Stimulated activated CD4-positive, alpha-beta T cell treated with anti-CD3 and anti-CD28 coated beads, TNF-alpha, amount 100 ng/mL, for 4 hours (primary cell): ENCODE results near the gene ZFYVE9.
A peak's percentile ranks its signal among the peaks of the same experiment; 100 is the strongest.

Source experiments
- DNase-seq, 3 experiments: peaks; one replicate each; pipeline ENCODE4 v3.0.0-alpha.2; 2020; ENCODE audit warnings: low read depth in 3 of 3

The ZFYVE9 gene

DNA sequence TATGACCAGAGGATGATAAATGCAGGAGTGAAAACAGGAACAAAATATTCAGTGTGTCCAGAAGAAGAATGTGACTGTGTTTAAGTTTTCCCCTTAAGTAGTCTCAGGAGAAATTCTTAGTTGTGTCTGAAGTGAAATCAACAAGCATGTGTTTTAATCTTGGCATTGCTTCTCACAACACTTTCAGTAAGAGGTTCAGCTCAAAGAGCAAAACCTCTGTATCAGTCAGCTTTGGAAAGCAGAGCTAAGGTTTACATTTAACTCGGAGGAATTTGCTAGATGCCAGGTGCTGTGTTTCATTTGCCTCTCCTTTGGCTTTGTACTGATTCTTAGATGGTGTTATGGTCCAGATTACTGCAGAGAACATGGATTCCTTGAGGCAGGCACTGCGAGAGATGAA lies 195.6 kb downstream of the ZFYVE9 start:
- DNase-seq, result no peak

DNA sequence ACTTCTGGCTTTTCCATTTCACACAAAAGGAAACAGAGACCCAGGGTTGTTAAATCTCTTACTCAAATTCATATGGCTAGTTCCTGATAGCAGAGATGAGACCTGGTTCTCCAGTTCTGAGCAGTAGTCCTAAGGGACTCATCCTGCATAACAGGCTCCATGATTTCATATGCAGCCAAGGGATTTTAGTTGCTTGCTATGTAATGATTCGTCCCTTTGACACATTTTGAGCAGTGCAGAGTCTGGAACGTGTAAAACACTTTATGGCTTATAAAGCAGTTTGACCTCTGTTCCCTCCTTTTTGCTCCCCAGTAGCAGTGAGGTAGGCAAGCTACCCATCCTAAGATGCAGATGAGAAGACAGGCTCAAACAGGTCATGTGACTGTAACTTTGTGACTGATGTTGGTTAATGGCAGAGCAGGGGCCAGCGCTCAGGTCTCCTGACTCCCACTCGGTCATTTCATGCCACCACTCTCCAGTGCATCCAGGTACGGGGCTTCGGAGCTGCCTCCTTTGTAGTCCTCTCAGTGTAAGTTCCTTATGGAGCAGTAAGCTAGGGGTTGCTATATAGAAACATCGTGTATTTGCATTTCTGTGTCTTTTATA lies 199.9 kb downstream of the ZFYVE9 start:
- no peak for DNase-seq

DNA sequence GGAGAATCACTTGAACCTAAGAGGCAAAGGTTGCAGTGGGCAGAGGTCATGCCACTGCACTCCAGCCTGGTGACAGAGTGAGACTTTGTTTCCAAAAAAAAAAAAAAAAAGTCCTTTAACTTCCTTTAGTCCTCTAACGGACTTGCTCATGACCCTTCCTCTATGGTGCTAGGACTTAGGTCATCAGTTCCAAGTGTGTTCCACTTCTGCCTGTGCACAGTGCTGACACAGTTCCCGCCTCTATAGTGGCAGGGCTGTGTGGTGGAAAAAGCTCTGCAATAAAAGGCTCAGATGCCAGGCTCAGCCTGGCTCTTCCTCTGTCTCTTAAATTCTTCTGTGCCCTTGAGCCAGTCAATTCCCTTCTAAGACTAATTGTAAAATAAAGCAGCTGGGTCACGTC lies 202.1 kb downstream of the ZFYVE9 start:
- no peak for DNase-seq

- DNase-seq, result no peak
These were observed 203.4 kb downstream of the ZFYVE9 start for GRCh38 chr1:52345252-52345651.

DNA sequence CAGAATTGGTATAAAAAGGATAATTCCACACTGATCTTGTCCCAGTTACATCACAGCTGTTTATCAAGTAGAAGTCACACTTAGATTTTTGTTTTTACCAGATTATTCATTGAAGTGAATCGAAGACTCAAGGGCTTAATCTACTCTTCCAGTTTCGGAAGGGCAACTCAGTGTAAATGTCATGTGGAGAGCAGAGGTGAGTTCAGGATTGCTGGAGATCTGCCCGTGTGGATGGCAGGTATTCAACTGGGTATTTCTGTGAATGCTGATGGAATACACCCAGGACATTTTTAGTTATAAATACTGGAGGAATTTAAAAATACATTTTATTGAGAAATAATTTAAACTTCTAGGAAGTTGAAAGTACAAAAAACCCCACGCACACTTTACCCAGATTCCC lies 204.8 kb downstream of the ZFYVE9 start:
- no peak for DNase-seq

DNA sequence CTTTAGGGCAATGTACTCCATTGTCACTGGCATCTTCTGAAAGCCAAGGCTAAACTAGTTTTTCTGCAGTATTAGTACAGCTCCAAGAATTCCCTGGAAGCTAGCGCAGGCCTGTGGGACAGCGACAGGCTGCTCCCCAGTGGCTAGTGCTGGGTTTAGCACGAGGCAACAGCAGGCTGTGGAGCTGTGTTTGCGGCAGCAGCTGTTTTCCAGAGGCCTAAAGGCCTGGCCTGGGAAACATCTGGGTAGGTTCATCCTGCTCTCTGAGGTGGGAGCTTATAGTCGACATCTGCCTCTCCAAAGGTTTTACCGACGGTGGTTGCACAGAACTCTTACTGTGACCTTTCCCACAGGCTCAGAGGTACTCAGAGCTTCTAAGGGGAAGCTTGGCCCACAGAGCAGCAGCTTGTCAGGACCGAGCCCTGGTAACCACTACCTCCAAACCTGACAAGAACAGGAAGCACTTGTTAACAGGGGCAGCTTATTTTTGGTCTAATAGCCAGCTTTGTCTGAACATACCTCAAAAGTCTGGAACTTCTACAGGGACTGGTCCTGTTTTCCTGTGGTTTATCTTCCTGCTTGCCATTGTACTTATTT lies 206.9 kb downstream of the ZFYVE9 start:
- DNase-seq, result no peak

DNA sequence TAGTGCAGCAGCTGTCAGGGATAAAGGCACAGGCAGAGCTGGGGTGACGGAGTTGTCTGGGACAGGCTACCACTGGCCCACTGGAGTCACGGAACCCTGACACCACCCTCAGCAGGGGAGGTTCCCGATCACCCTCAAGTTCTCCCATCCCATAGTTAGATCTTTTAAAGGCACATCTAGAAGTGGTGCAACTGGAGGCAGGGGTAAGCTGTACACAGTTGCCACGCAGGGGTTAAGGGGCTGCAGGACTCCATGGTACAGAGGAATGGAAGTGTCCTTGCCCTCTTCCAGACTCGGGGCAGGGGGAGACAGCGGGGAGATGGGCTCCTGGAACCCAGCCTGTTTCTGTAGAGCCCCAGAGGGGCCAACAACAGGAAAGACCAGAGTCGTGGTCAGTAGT lies 210.8 kb downstream of the ZFYVE9 start:
- DNase-seq, result no peak

DNA sequence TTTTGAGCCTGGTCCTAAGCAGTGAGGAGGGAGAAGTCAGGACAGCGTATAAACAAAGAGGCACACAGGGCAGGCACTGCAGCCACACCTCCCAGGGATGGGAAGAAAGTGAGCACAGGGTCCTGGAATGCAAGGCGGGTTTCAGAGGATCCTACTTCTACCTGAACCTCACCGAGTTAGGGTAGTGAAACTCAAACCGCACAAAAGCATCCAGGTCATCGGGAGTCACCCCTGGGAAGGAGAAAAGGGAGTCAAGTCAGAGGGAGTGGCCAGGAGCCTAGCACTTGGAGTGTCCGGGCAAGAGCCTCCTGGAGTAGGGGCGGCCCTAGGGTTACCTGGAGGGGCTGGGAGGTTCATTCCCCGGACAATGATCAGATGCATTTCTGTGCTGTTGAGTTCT lies 213.5 kb downstream of the ZFYVE9 start:
- no peak for DNase-seq

DNA sequence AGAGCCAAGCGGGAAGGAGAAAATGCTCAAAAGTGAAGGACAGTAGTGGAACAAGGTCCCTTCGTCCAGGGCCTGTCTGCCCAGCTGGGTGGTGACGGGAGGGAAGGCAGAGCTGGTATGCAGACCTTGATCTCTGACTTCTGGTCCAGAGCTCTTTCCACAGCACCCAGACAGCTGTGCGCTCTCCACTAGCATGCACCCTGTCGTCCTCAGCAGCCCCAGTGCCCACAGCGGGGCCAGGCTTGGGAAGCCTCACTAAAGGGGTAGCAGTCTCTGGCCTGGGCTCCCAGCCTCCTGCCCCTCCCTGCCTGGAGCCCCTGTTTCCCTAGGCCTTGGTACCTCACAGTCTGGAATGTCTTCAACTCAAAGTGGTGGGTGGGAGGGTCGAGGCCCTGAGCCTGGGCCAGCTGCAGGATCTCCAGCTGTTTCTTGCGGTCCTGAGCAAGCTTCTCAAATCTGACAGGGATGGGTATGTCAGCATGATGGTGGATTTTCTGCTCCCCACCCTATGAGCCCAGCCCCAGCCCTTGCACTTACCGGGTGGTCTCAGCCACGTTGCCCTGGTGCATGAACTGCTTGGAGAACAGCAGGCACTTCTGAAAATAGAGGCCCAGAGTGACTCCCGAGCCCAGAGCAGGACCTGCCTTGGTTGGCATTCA lies 214.1 kb downstream of the ZFYVE9 start:
- DNase-seq, result no peak

DNA sequence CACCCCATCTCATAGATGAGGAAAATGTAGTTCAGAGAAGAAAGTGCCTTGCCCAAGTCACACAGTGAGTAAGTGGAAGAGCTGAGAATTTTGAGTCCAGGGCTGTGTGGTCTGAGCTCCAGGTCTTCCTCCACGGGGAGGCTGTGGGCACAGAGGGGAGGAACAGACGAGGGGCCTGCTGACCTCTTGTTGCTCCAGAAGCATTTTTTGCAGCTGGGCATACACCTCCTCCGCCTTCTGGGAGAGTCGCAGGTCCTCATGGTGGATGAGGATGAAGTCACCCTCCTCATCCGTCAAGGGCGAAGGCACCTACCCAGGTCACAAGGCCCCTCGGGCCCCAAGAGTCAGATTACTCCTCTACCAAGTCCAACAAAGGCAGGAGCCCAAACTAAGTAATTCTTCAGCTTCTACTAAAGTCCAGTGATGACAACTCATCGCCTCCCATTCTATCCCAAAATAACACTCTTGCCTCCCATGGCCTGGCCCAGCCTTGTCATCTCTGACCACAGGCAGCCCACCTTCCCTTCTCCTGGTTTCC lies 215.0 kb downstream of the ZFYVE9 start:
- no peak for DNase-seq

- no peak for DNase-seq
These were observed 215.5 kb downstream of the ZFYVE9 start for GRCh38 chr1:52357397-52357796.

- DNase-seq, result no peak
These were observed 217.1 kb downstream of the ZFYVE9 start for GRCh38 chr1:52358851-52359497.

- no peak for DNase-seq
These were observed 218.0 kb downstream of the ZFYVE9 start for GRCh38 chr1:52359676-52360594.

- no peak for DNase-seq
These were observed 218.7 kb downstream of the ZFYVE9 start for GRCh38 chr1:52360595-52360968.

- DNase-seq, result no peak
These were observed 222.4 kb downstream of the ZFYVE9 start for GRCh38 chr1:52364235-52364839.

GRCh38 chr1:52365071-52365745 lies 223.3 kb downstream of the ZFYVE9 start:
- no peak for DNase-seq

DNA sequence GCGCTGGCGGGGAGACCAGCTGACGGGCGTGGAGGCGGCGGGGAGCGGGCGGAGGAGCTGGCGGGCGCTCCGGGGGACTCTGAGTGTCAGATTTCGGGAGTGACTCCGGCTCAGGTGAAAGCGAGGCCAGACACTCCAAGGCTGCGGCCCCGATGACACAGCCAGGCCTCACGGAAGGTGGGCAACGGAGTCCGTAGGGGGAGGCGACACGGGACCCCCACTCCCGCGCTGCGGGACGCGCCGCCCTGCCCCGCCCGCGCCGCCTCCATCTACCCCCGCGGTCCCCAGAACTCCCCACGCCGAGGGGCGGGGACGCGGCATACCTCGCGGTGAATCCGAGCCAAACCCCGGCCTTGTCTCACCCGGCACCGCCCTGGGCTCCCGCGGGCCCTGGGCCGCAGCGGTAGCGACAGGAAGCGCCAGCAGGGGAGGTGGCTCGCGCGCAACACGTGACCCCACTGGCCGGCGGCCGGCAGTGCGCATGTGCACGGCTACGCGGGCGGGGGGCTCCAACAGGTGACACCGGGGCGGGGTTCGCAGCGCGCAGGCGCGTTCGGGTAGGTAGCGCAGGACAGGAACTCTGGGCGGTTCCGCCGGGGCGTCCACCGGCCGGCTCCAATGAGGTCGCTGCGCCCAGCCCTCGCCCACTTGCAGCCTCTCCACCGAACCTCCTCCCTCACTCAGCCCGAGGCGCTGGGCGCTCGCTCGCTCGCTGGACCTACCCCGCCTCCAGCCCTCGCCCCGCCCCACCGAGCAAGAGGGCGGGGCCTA lies 224.0 kb downstream of the ZFYVE9 start, which contains the start of gene CC2D1B:
CC2D1B (minus strand) TSS at position 460 of the 771 bp plus-strand sequence. CDS start 1,585 bp downstream, outside the sequence.
- DNase-seq, result peak; percentile 97 to 99 (median 97)

GRCh38 chr1:52366517-52366827 lies 224.6 kb downstream of the ZFYVE9 start:
- no peak for DNase-seq

DNA sequence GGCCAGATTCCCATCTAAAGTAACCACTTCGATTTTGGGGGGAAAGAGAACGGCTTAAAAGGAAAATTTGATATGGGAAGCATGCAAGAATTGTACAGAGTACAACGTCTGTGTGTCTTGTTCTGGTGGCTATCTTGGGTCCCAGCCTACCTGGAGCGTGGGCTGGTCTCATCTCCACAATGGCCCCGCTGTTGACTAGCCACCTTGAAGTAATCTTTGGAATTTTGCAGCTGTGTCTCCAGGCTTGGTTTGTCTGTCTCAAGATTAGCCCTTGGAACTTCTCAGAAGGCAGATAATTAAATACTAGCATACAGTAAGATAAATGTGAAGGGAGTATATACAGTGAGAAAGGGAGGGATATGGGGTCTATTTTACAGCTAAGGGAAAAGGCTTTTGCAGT lies 225.4 kb downstream of the ZFYVE9 start:
- DNase-seq, result no peak
